ENCODE measurements around the gene ANO3.

DNA sequence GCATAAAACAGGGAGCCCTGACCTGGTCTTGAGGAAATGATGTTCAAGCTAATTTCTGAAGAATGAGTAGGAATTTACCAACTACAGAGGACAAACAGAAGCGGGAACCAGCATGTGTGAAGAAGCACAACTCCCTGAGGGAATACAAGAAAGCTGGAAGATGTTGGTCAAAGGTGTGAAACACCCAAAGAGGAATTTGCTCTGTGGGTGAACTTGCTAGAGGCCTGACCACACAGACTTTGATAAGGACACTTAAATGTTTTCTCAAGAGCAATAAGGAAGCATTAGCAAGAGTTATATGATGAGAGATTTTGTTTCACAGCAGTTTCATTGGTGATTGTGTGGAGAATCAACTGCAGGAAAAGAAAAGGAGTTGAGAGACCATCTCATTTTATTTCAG is 372.3 kb downstream of the ANO3 start:
- TF ChIP-seq, protein P1, sequence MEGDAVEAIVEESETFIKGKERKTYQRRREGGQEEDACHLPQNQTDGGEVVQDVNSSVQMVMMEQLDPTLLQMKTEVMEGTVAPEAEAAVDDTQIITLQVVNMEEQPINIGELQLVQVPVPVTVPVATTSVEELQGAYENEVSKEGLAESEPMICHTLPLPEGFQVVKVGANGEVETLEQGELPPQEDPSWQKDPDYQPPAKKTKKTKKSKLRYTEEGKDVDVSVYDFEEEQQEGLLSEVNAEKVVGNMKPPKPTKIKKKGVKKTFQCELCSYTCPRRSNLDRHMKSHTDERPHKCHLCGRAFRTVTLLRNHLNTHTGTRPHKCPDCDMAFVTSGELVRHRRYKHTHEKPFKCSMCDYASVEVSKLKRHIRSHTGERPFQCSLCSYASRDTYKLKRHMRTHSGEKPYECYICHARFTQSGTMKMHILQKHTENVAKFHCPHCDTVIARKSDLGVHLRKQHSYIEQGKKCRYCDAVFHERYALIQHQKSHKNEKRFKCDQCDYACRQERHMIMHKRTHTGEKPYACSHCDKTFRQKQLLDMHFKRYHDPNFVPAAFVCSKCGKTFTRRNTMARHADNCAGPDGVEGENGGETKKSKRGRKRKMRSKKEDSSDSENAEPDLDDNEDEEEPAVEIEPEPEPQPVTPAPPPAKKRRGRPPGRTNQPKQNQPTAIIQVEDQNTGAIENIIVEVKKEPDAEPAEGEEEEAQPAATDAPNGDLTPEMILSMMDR (IDR thresholded peaks at IDR 0.05) = no peak
- no peak for TF ChIP-seq POLR2A (IDR thresholded peaks at IDR 0.05)

All from thyroid gland (tissue), 4 donors.